SK-N-DZ (cell line): Measurements from ENCODE around the gene LHFPL3.
"Not testable (repeated sequence)": the region's sequence is repeated elsewhere in the genome, so short reads cannot be mapped to it uniquely, and the experiment has no call there.

ENCODE experiments used
- DNase-seq: peaks from one replicate; pipeline ENCODE4 v3.0.0-alpha.2; 2015; ENCODE audit warnings: low spot score

Gene LHFPL3

DNA sequence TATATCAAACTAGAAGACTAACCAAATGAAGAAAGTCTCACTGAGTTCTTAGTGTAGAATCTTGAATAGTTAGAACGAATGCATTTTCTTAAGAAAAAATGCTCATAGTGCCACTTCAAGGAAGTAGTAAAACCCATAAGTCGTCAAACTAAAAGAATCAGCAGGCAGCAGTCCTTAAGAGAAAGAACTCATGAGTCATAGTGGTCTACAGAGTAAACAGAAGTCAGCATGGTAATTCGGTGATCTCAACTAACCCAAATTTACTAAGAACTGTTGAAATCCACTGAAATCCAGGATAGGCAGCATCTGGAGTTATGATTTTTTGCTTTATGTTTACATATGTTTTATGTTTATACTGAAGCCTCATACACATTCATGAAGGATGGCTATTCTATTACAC is 256.2 kb downstream of the LHFPL3 start:
- no peak for DNase-seq

DNA sequence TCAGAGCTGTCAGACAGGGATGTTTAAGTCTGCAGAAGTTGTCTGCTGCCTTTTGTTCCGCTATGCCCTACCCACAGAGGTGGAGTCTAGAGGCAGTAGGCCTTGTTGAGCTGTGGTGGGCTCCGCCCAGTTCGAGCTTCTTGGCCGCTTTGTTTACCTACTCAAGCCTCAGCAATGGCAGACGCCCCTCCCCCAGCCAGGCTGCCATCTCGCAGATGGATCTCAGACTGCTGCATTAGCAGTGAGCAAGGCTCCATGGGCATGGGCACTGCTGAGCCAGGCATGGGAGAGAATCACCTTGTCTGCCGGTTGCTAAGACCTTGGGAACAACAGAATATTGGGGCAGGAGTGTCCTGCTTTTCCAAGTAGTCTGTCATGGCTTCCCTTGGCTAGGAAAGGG is 267.2 kb downstream of the LHFPL3 start:
- not testable (repeated sequence) for DNase-seq

DNA sequence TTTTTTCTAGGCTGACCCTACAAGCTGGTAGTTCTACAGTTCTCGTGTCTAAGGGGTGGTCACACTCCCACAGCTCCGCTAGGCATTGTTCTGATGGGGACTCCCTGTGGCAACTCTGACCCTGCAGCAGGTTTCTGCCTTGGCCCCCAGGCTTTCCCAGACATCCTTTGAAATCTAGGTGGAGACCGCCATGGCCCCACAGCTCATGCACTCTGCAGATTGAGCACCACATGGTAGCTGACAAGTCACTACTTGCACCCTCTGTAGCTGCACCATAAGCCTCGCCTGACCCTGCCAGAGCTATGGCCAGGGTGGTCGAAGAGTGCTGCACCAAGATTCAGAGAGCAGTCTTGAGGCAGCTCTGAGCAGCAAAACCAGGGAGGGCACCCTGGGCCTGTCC is 275.6 kb downstream of the LHFPL3 start:
- DNase-seq = no peak

DNA sequence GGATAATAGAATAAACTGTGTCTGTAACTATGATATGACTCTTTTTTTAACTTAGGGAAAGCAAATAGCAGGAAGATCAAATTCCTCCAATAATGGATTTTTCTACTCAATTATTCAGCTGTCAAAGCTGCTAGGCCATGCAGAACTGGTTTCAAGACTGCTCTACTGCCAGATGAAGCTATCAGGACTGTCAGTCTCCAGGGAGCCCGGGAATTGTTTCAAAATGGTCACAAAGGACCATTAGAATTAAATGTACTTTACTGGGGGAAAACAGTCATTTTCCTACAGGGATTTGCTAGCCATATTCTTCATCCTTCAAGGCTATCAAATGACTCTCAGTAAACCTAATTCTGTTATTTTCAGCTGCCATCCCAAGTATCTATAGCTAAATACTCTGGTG is 276.3 kb downstream of the LHFPL3 start:
- no peak for DNase-seq

DNA sequence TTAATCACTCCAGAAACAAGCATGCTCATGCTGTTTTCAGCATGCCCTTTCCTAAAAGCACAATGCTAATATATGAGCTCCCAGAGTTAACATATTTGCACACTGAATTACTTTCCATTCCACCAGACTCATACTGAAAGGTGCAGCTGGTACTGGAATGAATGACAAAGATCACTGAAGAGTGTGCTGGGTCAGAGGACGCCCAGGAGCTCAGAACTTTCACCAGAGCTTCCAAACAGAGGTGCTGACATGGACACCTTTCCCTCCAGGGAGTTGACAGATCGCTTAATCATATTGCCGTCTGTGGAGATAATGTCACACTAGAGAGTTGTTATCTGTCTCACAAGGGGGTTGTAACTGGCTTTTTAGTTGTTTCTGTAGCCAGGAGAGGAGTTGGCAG is 292.9 kb downstream of the LHFPL3 start:
- no peak for DNase-seq

DNA sequence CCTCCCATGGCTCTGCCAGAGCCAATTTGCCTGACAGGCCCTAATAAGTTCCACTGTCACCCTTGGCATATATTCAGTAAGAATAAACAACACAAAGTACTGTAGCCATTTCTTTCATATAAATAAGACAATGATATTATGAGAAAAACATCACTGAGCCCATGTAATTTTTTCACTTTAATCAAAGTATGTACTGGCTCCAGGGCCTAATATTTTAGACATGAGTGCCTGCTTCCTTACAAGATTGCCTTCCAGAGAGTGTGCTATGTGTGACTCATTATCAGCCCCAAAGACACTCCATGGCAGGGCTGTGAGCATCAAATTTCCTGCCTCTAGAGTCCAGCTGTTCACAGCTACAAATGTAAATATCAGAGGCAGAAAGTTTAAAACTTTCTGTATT is 297.6 kb downstream of the LHFPL3 start:
- DNase-seq = no peak

DNA sequence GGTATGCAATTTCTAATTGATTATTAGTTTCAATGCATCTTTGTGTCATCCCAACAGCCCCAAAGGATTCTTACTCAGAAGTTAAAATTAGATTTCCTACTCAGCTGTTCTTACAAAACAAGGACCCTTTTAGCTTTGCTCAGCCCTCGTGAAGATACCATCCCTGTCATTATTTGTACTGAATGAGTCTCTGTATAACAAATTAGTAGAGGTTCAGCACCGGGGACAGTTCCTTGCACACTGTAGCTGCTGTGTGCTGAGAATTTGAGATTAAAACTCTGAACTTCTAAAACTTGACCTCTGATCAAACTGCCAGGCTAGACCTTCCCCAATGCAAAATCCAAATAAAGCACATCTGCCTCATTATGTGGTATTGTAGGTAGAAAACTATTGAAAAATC is 299.1 kb downstream of the LHFPL3 start:
- DNase-seq = no peak

DNA sequence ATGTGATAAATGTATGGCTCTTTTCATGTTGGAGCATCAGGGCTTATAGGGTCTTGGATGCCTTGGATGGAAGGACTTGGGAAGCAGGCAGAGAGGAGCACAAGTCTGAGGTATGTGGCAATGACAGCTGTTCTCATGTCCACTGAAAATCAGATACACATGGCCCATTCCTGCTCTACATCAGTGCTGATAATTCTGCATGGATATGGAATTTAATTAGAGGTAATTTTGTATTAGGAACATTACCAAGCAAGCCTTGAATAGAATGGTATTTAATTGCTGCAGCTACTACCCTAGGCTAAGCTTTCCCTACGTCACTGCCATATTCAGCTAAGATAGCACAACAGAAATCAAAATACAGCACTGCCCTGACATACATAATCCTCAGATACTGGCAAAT is 299.6 kb downstream of the LHFPL3 start:
- peak; percentile 12 for DNase-seq

DNA sequence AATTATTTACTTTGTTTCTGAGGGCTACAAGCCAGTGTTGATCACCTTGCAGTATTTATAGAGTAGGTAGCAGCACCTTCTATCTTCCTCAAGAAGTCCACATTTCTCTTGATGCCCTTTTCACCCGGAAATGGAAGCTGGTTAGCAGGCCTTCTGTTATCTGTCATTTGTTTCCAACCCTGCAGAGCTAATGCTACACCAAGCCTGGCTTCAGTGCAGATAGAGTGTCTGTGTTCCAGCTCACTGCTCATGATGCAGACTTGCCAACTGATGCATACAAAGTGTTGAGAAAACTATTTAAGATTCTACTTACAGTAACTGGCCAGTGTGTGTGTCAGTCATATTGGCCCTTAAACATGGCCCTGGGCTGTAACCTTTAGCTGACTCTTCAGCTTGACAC is 301.0 kb downstream of the LHFPL3 start:
- peak; percentile 26 for DNase-seq

DNA sequence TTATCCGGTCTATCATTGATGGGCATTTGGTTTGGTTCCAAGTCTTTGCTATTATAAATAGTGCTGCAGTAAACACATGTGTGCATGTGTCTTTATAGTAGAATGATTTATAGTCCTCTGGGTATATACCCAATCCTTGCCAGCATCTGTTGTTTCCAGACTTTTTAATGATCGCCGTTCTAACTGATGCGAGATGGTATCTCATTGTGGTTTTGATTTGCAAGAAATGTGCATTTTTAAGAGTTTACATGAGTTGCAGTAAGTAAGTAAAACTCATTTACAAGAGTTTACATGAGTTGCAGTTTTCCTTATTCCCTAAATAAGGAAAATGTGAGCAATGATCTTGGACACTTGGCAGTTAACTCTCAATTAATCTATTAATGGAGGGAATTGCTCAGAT is 312.1 kb downstream of the LHFPL3 start:
- DNase-seq = no peak

DNA sequence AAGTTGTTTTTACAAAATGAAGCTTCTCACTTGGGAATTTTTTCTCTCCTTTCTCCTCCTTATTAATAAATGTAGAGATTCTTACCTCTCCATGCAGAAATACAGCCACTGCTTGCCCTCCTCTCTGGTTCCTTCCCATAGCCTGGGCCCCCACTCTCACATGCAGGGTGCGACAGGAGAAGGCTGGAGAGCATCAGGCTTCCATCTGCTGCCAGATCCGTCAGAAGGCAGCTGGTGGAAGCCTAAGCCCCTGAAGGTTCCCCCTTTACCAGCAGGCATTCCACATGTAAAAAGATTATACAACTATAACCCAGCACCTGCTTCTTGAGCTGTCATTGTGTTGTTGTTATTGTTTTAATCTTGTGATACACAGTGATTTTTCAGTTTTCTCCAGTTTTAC is 314.2 kb downstream of the LHFPL3 start:
- no peak for DNase-seq

DNA sequence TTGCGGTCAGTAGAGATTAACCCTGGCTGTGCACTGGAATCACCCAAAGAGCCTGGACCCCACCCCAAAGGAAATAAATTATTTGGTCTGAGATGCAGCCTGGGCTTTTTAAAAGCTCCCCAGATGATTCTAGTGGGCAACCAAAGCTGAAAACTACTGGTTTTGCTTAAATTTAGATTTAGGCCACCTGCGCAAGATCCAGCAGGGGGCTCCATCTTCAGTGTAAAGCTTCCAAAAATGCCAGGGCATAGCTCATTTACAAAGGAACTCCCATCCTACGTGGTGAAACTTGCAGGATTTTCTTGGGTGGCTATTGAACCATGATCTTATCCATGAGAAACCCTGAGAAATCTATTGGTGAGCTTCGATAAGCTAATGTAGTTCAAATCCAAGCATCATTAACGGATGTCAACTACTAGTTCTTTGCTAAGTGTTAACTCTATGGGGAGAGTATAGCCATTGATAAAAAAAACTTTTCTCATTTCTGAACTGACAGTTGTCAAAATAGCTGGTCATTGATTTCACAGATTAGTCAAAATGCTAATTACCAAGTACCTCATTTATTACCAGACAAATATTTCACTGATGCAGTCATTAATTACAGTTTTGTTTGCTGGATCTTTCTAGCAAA is 315.3 kb downstream of the LHFPL3 start:
- no peak for DNase-seq

DNA sequence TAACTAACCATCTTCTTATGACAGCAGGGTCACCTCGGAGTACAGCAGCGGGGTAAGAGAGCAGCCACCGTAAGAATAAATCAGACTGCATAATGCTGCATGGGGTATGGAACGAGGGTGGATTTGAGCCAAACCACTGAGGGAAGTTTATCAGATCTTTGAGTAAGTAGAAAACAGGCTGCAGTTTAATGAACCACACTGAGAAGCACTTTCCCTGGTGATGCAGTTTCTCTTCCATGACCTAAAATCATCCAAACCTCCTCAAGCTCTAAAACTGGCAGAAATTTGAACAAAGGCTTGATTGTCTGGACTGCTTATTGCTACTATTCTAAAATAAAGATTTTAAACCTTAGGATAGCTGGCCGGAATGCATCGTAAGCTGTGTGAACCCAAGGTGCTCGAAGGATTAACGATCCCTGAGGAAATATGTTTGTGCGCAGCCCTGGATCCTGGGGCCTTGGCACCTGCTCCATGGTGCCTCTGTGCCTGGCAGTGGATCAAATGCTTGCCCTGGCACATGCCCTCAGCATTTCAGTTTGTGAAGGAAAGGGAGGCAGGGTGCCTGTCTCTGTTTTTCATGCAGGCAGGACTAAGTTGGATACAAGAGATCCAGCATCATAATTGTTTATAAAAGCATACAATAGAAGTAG is 322.7 kb downstream of the LHFPL3 start:
- DNase-seq = no peak

DNA sequence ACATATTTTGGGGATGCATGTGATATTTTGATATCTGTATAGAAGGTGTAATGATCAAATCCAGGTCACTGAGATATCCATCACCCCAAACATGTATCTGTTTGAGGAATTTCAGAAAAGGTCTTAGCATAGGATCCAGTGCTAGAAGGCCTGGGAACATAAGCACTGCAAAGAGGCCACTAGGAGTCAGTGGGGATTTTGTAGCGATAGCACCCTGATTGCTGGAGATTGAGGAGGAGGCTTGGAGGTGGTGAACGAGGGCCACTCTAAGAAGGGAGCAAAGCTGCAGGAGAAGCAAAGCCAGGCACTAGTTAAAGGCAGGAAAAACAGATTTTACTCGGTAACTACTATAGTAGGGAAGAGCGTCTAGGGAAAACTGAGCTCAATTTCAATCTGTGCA is 324.0 kb downstream of the LHFPL3 start:
- DNase-seq = no peak

DNA sequence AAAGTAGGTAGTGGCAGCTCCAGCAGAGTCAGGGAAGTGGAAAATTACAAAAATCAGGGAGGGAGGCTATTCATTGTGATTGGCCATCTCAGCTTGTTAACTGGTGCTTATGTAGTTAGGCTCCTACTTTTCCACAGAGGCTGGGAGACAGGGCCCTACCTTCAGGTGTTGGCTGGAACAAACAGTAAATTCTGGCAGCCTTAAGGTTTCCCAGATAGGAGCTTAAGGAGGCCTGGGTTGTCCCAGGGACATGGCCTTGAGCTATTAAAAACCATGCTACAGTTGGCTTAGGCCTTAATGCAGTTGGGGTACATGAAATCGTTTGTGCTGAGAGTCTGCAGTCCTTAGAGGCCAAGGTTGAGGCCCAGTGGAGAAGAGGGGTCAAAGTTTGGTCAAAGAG is 324.5 kb downstream of the LHFPL3 start:
- DNase-seq = no peak

DNA sequence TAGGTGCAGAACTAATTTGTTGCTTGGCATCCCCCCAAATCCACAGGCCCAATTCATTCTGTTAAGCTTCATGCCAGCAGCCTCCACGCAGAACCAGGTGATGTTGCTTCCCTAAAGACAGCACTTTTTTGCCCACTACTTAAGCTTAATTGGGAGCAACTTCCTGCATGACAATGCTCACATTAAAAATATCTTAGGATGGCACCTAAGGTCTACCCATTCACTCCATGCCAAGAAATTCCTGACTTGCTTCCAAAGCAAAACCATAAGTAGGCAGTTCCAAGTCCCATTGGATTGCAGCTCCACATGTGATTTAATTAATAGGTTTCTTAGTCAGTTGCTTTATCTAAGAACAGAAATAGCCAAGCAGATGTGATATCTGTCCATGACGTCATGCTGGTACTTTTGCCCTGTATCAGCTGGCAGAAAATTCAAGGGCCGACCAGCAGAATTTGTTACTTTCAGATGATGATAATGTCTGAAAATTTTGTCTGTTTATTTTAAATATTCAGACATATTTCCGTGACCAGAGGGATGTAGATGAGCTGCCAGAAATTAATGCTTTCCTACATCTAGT is 325.5 kb downstream of the LHFPL3 start:
- DNase-seq = no peak

DNA sequence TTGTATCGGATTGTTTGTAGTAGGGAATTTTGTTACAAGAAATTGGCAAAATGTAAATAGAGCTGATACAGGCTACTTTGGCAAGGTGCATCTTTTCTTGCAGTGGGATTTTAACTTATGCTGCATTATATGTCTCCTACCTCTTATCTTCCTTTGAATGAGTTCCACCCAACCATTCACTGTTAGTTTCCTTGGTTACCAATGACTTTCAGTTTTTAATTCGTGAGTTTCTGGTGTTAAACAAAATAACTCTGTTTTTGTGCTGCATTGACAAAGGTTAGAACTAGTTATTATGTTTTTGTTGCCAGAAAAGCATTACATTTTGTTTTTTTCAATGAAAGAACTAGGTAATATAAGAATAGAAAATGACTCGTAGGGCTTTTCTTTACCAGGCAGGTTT is 327.2 kb downstream of the LHFPL3 start:
- DNase-seq = no peak

DNA sequence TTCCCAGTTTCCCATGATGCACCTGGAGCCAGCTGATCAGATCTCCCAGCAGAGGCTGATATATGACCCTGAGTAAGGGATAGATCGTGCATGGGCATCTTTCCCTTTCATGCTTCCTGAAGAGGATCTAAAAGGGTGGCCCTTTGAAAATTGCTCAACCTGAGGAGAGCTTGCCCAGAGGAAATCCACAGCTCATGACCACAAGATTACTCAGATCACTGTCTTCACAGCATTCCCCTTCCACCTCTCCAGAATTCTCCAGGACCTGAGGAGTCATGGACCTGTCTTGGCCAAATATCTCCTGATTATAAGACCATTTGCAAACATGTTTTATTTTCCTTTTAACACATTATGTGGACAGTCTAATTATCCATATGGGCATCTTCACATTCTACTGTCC is 328.1 kb downstream of the LHFPL3 start:
- DNase-seq = no peak

DNA sequence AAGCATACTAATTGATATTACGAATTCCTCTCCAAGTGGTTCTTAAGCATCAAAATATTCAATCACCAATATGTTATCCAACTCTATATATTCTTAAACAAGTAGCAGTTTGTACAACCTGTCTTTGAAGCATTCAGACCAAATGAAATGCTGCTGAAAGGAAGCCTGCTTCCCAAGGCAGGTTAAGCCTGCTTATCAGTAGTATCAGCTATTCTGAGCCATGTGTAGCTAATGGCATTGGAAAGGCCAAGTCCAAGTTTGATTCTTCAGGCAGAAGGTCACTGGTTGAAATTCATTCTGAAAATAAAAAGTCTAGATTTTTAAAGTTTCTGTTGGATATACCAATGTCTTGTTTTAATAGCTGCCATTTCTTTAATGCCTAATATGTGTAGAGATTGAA is 328.7 kb downstream of the LHFPL3 start:
- DNase-seq = no peak

DNA sequence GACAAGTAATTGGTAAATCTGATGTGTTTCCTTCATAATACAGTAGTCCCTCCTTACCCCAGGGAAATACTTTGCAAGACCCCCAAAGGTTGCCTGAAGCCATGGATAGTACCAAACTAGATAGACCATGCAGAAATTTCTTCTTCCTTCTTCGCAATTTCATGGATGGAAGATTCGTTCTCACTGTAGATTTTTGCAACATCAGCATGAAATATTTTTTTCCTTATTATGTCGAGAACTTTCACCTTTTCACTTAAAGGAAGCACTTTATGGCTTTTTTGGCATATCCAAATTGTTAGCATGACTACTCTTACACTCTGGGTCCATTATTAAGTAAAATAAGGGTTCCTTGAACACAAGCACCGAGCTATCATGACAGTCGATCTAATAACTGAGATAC is 333.2 kb downstream of the LHFPL3 start:
- DNase-seq = no peak

DNA sequence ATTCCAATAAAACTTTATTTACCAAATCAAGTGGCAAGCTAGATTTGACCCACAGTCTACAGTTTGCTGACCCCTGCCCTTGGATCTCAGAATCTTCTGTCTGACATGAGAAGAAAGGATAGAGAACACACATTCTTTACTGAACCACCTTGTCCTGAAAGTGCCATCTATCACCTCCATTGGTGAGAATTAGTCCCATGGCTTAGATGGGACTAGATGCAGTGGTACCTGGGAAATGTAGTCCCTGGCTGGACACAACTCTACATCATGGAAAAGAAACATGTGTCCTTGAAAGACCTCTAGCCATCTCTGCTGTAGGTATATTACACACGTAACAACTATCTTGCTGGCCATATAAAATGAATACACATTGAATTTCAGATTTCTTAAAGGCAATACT is 336.2 kb downstream of the LHFPL3 start:
- no peak for DNase-seq

DNA sequence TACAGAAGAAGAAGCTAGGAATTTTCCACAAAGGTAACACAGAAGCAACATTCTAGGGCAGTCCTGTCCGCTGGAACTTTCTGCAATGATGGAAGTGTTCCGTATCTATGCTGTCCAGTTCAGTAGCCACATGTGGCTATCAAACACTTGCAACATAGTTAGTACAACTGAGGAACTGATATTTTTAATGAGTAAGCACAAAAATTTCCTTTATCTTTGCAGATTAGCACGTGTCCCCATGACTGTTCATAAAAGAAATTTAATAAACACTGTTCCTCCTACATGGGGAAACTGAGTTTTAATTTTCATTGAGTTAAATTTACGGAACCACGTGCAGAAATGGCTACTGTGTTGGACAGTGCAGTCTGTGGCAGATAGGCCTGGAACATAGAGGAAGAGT is 349.2 kb downstream of the LHFPL3 start:
- DNase-seq = no peak

DNA sequence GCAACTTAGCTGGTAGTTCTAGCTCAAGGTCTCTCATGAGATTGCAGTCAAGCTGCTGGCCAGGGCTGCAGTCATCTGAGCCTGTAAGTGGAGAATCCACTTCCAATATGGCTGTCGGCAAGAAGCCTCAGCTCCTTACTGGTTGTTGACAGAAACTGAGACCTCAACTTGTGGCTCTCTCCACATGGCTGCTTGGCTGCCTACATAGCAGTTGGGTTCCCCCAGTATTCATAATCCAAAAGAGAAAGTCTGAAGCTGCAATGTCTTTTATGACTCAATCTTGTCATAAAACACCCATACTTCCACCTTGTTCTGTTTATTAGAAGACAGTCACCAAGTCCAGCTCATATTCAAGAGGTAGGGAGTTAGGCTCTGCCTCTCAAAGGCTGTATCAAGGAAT is 350.7 kb downstream of the LHFPL3 start:
- no peak for DNase-seq

DNA sequence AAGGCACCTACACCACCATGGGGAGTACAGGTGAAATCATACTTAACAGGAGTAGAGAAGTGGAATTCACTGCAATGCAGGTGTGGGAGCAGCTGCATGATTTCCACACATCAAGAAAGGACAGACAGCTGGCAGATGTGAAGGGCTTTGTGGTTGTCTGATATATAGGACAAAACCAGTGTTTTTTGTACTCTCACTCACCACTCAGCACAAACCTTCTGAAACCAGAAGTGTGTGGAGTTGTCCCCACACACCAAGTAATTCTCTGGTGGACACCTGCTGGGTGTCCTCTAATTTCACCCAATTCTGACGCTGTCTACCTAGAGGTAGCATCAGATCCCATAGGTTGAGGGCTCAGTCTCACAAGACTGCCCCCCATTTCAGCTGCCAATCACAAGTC is 357.9 kb downstream of the LHFPL3 start:
- DNase-seq = no peak
